HL-60 (cell line): Measurements from ENCODE around the gene DLG5.

Experiments used
- DNase-seq, 2 experiments: peaks; one replicate each; pipeline ENCODE4 v3.0.0-alpha.2; 2010 to 2020; ENCODE audit warnings: low read depth in 1 of 2, low spot score in 1 of 2
- H3K27ac ChIP-seq: fragments of 250-450 bp; sonication (Bioruptor Pico); replicated peaks from 2 replicates; pipeline ENCODE4 v1.5.1; 2020; ENCODE audit warnings: mild to moderate bottlenecking, moderate library complexity
- H3K27me3 ChIP-seq: fragments of 250-450 bp; sonication (Bioruptor Pico); 2 replicates; pipeline ENCODE4 v1.5.1; 2021; ENCODE audit warnings: mild to moderate bottlenecking, moderate library complexity; ENCODE audit not compliant: insufficient read depth, poor library complexity, severe bottlenecking
- H3K4me3 ChIP-seq: replicated peaks from 2 replicates; pipeline ENCODE4 v1.5.1; 2011; ENCODE audit warnings: mild to moderate bottlenecking, control low read depth, low read length; ENCODE audit not compliant: insufficient read depth
- GABPA ChIP-seq: IDR thresholded peaks from 2 replicates; pipeline ENCODE4 v1.6.1; 2012; ENCODE audit warnings: low read depth
- POLR2AphosphoS5 ChIP-seq: IDR thresholded peaks from 2 replicates; pipeline ENCODE4 v1.6.1; 2012; ENCODE audit warnings: low read depth
- SPI1 ChIP-seq: IDR thresholded peaks from 2 replicates; pipeline ENCODE4 v1.6.1; 2012; ENCODE audit warnings: low read depth, mild to moderate bottlenecking, borderline replicate concordance
- TF ChIP-seq, protein P1 (sequence below): IDR thresholded peaks from 2 replicates; pipeline ENCODE4 v1.6.1; 2012; ENCODE audit warnings: low read depth; ENCODE audit not compliant: insufficient replicate concordance
- TF ChIP-seq, protein P2 (sequence below): IDR thresholded peaks from one replicate; pipeline ENCODE4 v1.5.1; 2011; ENCODE audit warnings: low read length, control low read depth, inconsistent platforms; ENCODE audit not compliant: insufficient read depth

DLG5 gene

DNA sequence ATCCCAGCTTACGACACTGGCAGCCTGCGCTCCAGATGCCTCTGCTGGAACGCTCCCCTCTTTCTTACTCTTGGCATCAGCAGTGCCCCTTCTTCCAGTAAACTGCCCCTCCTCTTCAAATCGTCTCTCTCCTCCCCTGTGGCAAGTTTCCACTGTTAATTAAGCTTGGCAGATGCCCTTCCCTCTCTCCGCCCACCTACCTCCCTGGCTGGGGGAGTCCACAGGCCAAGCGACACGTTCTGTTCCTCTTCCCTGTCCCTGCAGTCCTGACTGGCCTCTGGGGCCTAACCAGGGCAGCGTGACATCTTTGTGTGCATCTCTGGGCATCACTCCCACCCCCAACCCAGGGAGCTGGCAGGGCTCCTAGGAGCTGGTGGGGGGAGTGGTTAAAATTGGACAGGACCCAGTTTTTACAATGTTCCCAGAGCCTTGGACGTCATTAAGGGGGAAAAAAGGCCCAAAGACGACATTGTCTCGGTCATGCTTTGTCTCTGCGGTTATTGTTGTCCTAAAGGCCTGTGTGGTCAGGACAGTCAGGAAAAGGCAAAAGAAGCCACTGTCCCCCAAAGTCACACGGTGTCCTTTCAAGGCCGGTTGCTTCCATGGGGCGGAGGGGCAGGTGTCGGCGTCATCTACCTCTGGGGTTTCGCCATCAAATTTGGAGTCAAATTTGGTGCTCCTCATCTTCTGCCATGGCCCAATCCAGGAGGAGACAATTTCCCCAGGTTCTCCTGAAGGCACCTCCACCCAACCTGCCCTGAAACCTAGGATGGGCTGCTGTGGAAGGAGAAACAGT is 54.2 kb downstream of the DLG5 start:
- H3K27ac ChIP-seq: no peak overlapping the region
- no peak for DNase-seq
- TF ChIP-seq, protein P1, sequence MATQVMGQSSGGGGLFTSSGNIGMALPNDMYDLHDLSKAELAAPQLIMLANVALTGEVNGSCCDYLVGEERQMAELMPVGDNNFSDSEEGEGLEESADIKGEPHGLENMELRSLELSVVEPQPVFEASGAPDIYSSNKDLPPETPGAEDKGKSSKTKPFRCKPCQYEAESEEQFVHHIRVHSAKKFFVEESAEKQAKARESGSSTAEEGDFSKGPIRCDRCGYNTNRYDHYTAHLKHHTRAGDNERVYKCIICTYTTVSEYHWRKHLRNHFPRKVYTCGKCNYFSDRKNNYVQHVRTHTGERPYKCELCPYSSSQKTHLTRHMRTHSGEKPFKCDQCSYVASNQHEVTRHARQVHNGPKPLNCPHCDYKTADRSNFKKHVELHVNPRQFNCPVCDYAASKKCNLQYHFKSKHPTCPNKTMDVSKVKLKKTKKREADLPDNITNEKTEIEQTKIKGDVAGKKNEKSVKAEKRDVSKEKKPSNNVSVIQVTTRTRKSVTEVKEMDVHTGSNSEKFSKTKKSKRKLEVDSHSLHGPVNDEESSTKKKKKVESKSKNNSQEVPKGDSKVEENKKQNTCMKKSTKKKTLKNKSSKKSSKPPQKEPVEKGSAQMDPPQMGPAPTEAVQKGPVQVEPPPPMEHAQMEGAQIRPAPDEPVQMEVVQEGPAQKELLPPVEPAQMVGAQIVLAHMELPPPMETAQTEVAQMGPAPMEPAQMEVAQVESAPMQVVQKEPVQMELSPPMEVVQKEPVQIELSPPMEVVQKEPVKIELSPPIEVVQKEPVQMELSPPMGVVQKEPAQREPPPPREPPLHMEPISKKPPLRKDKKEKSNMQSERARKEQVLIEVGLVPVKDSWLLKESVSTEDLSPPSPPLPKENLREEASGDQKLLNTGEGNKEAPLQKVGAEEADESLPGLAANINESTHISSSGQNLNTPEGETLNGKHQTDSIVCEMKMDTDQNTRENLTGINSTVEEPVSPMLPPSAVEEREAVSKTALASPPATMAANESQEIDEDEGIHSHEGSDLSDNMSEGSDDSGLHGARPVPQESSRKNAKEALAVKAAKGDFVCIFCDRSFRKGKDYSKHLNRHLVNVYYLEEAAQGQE: no peak
- no peak for TF ChIP-seq POLR2AphosphoS5
- no peak for TF ChIP-seq SPI1
- no peak for TF ChIP-seq GABPA
- TF ChIP-seq, protein P2, sequence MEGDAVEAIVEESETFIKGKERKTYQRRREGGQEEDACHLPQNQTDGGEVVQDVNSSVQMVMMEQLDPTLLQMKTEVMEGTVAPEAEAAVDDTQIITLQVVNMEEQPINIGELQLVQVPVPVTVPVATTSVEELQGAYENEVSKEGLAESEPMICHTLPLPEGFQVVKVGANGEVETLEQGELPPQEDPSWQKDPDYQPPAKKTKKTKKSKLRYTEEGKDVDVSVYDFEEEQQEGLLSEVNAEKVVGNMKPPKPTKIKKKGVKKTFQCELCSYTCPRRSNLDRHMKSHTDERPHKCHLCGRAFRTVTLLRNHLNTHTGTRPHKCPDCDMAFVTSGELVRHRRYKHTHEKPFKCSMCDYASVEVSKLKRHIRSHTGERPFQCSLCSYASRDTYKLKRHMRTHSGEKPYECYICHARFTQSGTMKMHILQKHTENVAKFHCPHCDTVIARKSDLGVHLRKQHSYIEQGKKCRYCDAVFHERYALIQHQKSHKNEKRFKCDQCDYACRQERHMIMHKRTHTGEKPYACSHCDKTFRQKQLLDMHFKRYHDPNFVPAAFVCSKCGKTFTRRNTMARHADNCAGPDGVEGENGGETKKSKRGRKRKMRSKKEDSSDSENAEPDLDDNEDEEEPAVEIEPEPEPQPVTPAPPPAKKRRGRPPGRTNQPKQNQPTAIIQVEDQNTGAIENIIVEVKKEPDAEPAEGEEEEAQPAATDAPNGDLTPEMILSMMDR: no peak
- no peaks in the 10 kb centered on the region for H3K27me3 ChIP-seq
- H3K4me3 ChIP-seq: no peak overlapping the region

DNA sequence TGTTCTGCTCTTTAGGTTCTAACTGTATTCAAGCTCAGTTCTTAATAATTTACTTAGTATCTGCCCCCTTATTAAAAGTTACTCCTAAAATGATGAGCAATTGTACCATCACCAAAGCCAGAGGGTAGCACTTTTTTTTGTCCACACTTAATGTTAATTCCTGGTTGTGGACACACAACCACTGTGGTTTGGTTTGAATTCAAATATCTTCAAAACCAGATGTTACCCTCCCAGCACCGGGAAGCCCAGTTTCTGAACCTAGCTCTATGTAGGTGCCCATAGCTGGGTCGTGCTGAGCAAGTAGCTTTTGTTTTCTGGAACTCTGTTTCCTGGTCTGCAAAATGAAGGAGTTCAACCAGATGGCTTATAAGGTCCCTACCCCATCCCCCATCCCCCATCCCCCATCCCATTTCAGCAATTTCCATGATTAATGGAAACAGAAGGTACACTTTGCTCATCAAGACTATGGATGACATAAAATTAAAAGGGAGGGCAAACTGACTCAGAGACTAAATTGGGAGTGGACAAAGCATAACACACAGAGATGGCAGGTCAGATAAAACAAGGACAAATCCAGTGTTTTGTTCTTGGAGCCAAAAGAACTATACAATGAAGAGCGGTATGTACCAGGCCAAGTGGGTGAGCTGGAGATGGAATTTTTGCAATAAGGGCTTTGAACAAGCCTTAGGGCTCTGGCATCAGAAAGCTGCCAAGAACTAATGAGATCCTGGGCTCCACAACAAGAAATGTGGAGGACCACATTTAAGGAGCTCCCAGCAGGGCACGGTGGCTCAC is 56.7 kb downstream of the DLG5 start:
- Histone ChIP-seq H3K27me3 (no peaks in the 10 kb centered on the region), H3K27ac (no peak overlapping the region), H3K4me3 (no peak overlapping the region)
- DNase-seq: no peak
- TF ChIP-seq GABPA: no peak
- TF ChIP-seq, protein P1: no peak
- TF ChIP-seq, protein P2: no peak

DNA sequence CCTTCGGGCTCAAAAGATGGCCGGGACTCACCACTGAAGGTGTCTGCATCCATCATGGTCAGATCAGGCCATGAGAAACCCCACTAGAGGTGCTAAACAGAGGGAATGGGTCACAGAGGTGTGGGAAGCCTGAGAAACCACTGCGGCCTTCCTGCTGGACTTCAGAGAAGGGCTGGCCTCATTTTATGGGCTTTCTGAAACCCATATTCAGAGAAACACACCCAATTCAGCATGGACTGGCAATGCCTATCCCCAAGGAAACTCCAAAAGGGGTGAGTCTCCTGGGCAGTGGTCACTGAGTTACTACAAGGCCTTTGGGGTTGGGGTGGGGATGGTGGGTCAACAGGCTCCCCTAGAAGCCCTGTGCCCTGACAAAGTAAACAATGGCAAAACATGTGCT is 58.0 kb downstream of the DLG5 start:
- Histone ChIP-seq H3K27me3 (no peaks in the 10 kb centered on the region), H3K27ac (no peak overlapping the region)
- TF ChIP-seq, protein P1: no peak

More for the DNA sequence above, 58.0 kb downstream of the DLG5 start:
- DNase-seq: no peak
- no peak overlapping the region for H3K4me3 ChIP-seq
